ENCODE results near the gene POC1B. TPM values are rescaled to one million over a fixed set of nuclear protein-coding genes. Genes with fewer than 3 reads are reported as not detected.

POC1B gene
- total RNA-seq, 1 donor from 2014 or later, result 5.7 TPM

- H3K9me3 Mint-ChIP-seq (ENCODE audit: unreplicated experiment), result no peaks in the 10 kb centered on the region
- H3K4me1 Mint-ChIP-seq (ENCODE audit: low read depth, unreplicated experiment), result peaks cover under 1% of the 10 kb centered on the region
- no peak for TF ChIP-seq CTCF (IDR thresholded peaks at IDR 0.05; ENCODE audit: partially characterized antibody, unreplicated experiment)
- H3K27me3 Mint-ChIP-seq (ENCODE audit: unreplicated experiment), result no peaks in the 10 kb centered on the region
- no peaks in the 10 kb centered on the region for H3K36me3 Mint-ChIP-seq (ENCODE audit: unreplicated experiment)
- no peak overlapping the region for H3K27ac Mint-ChIP-seq (ENCODE audit: unreplicated experiment)
- DNase-seq, result no peak
- no peak overlapping the region for H3K4me3 Mint-ChIP-seq (ENCODE audit: unreplicated experiment)
These were observed 45.8 kb upstream of the POC1B start for GRCh38 chr12:89571491-89572195.

GRCh38 chr12:89568484-89568883 lies 42.6 kb upstream of the POC1B start:
- Mint-ChIP-seq H3K4me3 (ENCODE audit: unreplicated experiment) (no peak overlapping the region), H3K9me3 (ENCODE audit: unreplicated experiment) (no peaks in the 10 kb centered on the region), H3K36me3 (ENCODE audit: unreplicated experiment) (no peaks in the 10 kb centered on the region), H3K27ac (ENCODE audit: unreplicated experiment) (no peak overlapping the region), H3K4me1 (ENCODE audit: low read depth, unreplicated experiment) (no peaks in the 10 kb centered on the region), H3K27me3 (ENCODE audit: unreplicated experiment) (no peaks in the 10 kb centered on the region)
- TF ChIP-seq CTCF (IDR thresholded peaks at IDR 0.05; ENCODE audit: partially characterized antibody, unreplicated experiment), result no peak
- no peak for DNase-seq

- no peaks in the 10 kb centered on the region for H3K4me1 Mint-ChIP-seq (ENCODE audit: low read depth, unreplicated experiment)
- DNase-seq, result no peak
- no peaks in the 10 kb centered on the region for H3K9me3 Mint-ChIP-seq (ENCODE audit: unreplicated experiment)
- H3K36me3 Mint-ChIP-seq (ENCODE audit: unreplicated experiment), result no peaks in the 10 kb centered on the region
- no peak for TF ChIP-seq CTCF (IDR thresholded peaks at IDR 0.05; ENCODE audit: partially characterized antibody, unreplicated experiment)
- H3K27ac Mint-ChIP-seq (ENCODE audit: unreplicated experiment), result no peak overlapping the region
- no peak overlapping the region for H3K4me3 Mint-ChIP-seq (ENCODE audit: unreplicated experiment)
- H3K27me3 Mint-ChIP-seq (ENCODE audit: unreplicated experiment), result no peaks in the 10 kb centered on the region
These were observed 41.9 kb upstream of the POC1B start for GRCh38 chr12:89567691-89568239.

- Mint-ChIP-seq H3K36me3 (ENCODE audit: unreplicated experiment) (no peaks in the 10 kb centered on the region), H3K9me3 (ENCODE audit: unreplicated experiment) (no peaks in the 10 kb centered on the region), H3K4me3 (ENCODE audit: unreplicated experiment) (no peak overlapping the region), H3K4me1 (ENCODE audit: low read depth, unreplicated experiment) (no peaks in the 10 kb centered on the region), H3K27me3 (ENCODE audit: unreplicated experiment) (no peaks in the 10 kb centered on the region), H3K27ac (ENCODE audit: unreplicated experiment) (no peak overlapping the region)
- no peak for DNase-seq
- TF ChIP-seq CTCF (IDR thresholded peaks at IDR 0.05; ENCODE audit: partially characterized antibody, unreplicated experiment), result no peak
These were observed 40.8 kb upstream of the POC1B start for GRCh38 chr12:89566615-89567014.

GRCh38 chr12:89565002-89565401 lies 39.2 kb upstream of the POC1B start:
- Mint-ChIP-seq H3K27ac (ENCODE audit: unreplicated experiment) (no peak overlapping the region), H3K4me3 (ENCODE audit: unreplicated experiment) (no peak overlapping the region), H3K4me1 (ENCODE audit: low read depth, unreplicated experiment) (no peaks in the 10 kb centered on the region), H3K9me3 (ENCODE audit: unreplicated experiment) (no peaks in the 10 kb centered on the region), H3K36me3 (ENCODE audit: unreplicated experiment) (no peaks in the 10 kb centered on the region), H3K27me3 (ENCODE audit: unreplicated experiment) (no peaks in the 10 kb centered on the region)
- no peak for DNase-seq
- no peak for TF ChIP-seq CTCF (IDR thresholded peaks at IDR 0.05; ENCODE audit: partially characterized antibody, unreplicated experiment)

All from glutamatergic neuron (in vitro differentiated cells).